Neuronal stem cell (in vitro differentiated cells): ENCODE data around the gene ZNF470.

Source experiments
- DNase-seq: peaks from one replicate; pipeline ENCODE4 v3.0.0-alpha.2; 2013; ENCODE audit warnings: low spot score
- H2AFZ ChIP-seq: one replicate; pipeline ENCODE4 v1.6.1; 2013; ENCODE audit warnings: mild to moderate bottlenecking, low read length, inconsistent platforms
- H2AK5ac ChIP-seq: 2 replicates; pipeline ENCODE4 v1.6.1; 2013; ENCODE audit warnings: low read depth, mild to moderate bottlenecking, inconsistent platforms, low read length, moderate library complexity, mixed read lengths
- H2BK120ac ChIP-seq: 2 replicates; pipeline ENCODE4 v1.6.1; 2013; ENCODE audit warnings: low read depth, mild to moderate bottlenecking, inconsistent platforms, low read length, moderate library complexity, mixed read lengths
- H2BK12ac ChIP-seq: one replicate; pipeline ENCODE4 v1.6.1; 2013; ENCODE audit warnings: low read length, inconsistent platforms
- H2BK15ac ChIP-seq: 2 replicates; pipeline ENCODE4 v1.6.1; 2013; ENCODE audit warnings: mild to moderate bottlenecking, low read length, inconsistent platforms, mixed read lengths
- H2BK5ac ChIP-seq: one replicate; pipeline ENCODE4 v1.6.1; 2013; ENCODE audit warnings: inconsistent platforms, mild to moderate bottlenecking, low read length, moderate library complexity
- H3K14ac ChIP-seq: one replicate; pipeline ENCODE4 v1.6.1; 2013; ENCODE audit warnings: low read length, inconsistent platforms
- H3K18ac ChIP-seq: 2 replicates; pipeline ENCODE4 v1.6.1; 2013; ENCODE audit warnings: low read length, inconsistent platforms
- H3K23ac ChIP-seq: 2 replicates; pipeline ENCODE4 v1.6.1; 2013; ENCODE audit warnings: low read depth, mild to moderate bottlenecking, mixed read lengths, low read length, inconsistent platforms; ENCODE audit not compliant: poor library complexity
- H3K27ac ChIP-seq: replicated peaks from 3 replicates; pipeline ENCODE4 v1.5.1; 2013; ENCODE audit warnings: low read length, inconsistent platforms
- H3K27me3 ChIP-seq, 3 experiments: 2 replicates each; pipeline ENCODE4 v1.6.1; 2013; ENCODE audit warnings: low read length in 3 of 3, mild to moderate bottlenecking in 2 of 3, inconsistent platforms in 1 of 3, low read depth in 1 of 3, mixed read lengths in 1 of 3, moderate library complexity in 1 of 3; ENCODE audit not compliant: control insufficient read depth in 3 of 3, insufficient read depth in 3 of 3
- H3K36me3 ChIP-seq, 2 donors: replicated peaks in 1 of 2; 2 replicates each; pipeline ENCODE4 v1.6.1; 2013; ENCODE audit warnings: low read length in 2 of 2; ENCODE audit not compliant: control insufficient read depth in 2 of 2, insufficient read depth in 2 of 2
- H3K4ac ChIP-seq: 2 replicates; pipeline ENCODE4 v1.6.1; 2013; ENCODE audit warnings: inconsistent platforms, mild to moderate bottlenecking, low read length, moderate library complexity
- H3K4me1 ChIP-seq, 2 donors: 1 replicate in 1 of 2; 2 replicates in 1 of 2; pipeline ENCODE4 v1.6.1; 2013; ENCODE audit warnings: low read length in 2 of 2, low read depth in 1 of 2; ENCODE audit not compliant: control insufficient read depth in 2 of 2, insufficient read depth in 1 of 2
- H3K4me2 ChIP-seq: one replicate; pipeline ENCODE4 v1.6.1; 2013; ENCODE audit warnings: mild to moderate bottlenecking, low read length, inconsistent platforms; ENCODE audit not compliant: insufficient read depth, poor library complexity, severe bottlenecking
- H3K4me3 ChIP-seq, 2 donors: 2 replicates each; pipeline ENCODE4 v1.5.1; 2013; ENCODE audit warnings: low read length in 2 of 2, mild to moderate bottlenecking in 2 of 2, inconsistent platforms in 1 of 2, moderate library complexity in 1 of 2
- H3K79me1 ChIP-seq: one replicate; pipeline ENCODE4 v1.6.1; 2013; ENCODE audit warnings: low read depth, mild to moderate bottlenecking, inconsistent platforms, low read length, moderate library complexity
- H3K9ac ChIP-seq: one replicate; pipeline ENCODE4 v1.6.1; 2013; ENCODE audit warnings: mild to moderate bottlenecking, low read depth, low read length, inconsistent platforms; ENCODE audit not compliant: poor library complexity
- H3K9me3 ChIP-seq, 2 donors: replicated peaks in 1 of 2; 2 replicates each; pipeline versions ENCODE3 to v1.6.1; 2013; ENCODE audit warnings: low read length in 2 of 2, mild to moderate bottlenecking in 2 of 2, inconsistent platforms in 1 of 2, low read depth in 1 of 2, mixed read lengths in 1 of 2, moderate library complexity in 1 of 2; ENCODE audit not compliant: control insufficient read depth in 2 of 2, insufficient read depth in 1 of 2
- H4K8ac ChIP-seq: one replicate; pipeline ENCODE4 v1.6.1; 2013; ENCODE audit warnings: low read depth, mild to moderate bottlenecking, inconsistent platforms, low read length, moderate library complexity
- H4K91ac ChIP-seq: one replicate; pipeline ENCODE4 v1.6.1; 2013; ENCODE audit warnings: low read length, low read depth, mild to moderate bottlenecking, inconsistent platforms; ENCODE audit not compliant: poor library complexity
- WGBS, 2 donors: extraction: QIAGEN DNeasy Blood & Tissue Kit; methylation state at CpG; one replicate each; pipeline ENCODE4 v1.1.7; 2013; ENCODE audit warnings: missing lambda C conversion rate in 2 of 2, mixed read lengths in 1 of 2; ENCODE audit not compliant: insufficient read length in 2 of 2, insufficient replicate concordance in 1 of 2; ENCODE audit errors: extremely low coverage in 2 of 2; 5-methylcytosine and 5-hydroxymethylcytosine counted together

Gene ZNF470

DNA sequence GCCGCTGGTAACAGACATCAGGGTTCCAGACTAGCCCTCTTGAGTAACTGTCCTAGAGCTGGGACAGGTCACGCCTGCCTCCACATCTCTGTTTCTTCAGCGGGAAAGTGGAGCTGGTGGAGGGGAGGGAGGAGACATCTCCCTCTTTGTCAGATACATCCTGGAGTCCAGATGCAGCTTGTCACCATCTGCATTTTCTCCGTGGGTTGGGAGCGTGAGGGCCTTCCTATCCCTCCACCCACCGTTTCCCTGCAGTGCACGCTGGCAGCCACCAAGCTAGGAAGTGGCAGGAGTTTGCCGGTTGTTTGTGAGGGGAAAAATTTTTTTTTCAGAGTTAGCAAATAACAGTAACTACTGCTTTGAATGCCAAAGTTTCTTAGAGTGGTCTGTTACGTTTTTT lies 55.7 kb downstream of the ZNF470 start:
- H2AK5ac ChIP-seq = no peak overlapping the region
- H3K4ac ChIP-seq = no peak overlapping the region
- no peaks in the 10 kb centered on the region for H3K27me3 ChIP-seq
- WGBS, 2 donors = no CpG with 5 or more reads among the region's 9 CpGs
- H3K23ac ChIP-seq = no peak overlapping the region
- H3K9me3 ChIP-seq = peaks cover 22 to 84% of the 10 kb centered on the region in 2 donors
- H3K4me2 ChIP-seq = no peak overlapping the region
- H2BK12ac ChIP-seq = no peak overlapping the region
- no peak overlapping the region for H2BK15ac ChIP-seq
- H4K8ac ChIP-seq = no peak overlapping the region
- H2BK120ac ChIP-seq = no peak overlapping the region
- H3K14ac ChIP-seq = no peak overlapping the region
- H4K91ac ChIP-seq = no peak overlapping the region
- H3K4me3 ChIP-seq = no peak overlapping the region
- peak overlapping the region; percentile 72 for H2BK5ac ChIP-seq
- peaks cover 11% of the 10 kb centered on the region for H3K79me1 ChIP-seq
- H3K18ac ChIP-seq = no peak overlapping the region
- H3K27ac ChIP-seq = no peak overlapping the region
- DNase-seq = no peak
- H3K9ac ChIP-seq = no peak overlapping the region
- no peak overlapping the region for H2AFZ ChIP-seq
- peaks cover 36 to 71% of the 10 kb centered on the region in 2 donors for H3K36me3 ChIP-seq
- no peaks in the 10 kb centered on the region for H3K4me1 ChIP-seq

GRCh38 chr19:56625708-56626107 lies 58.4 kb downstream of the ZNF470 start:
- Histone ChIP-seq H2BK12ac (no peak overlapping the region), H2AFZ (no peak overlapping the region), H3K4me3 (no peak overlapping the region), H3K4me2 (no peak overlapping the region), H3K4me1 (no peaks in the 10 kb centered on the region), H4K91ac (no peak overlapping the region), H3K23ac (no peak overlapping the region), H2BK5ac (no peak overlapping the region), H3K27ac (no peak overlapping the region), H3K4ac (no peak overlapping the region), H3K18ac (no peak overlapping the region), H3K36me3 (peaks cover 33 to 51% of the 10 kb centered on the region in 2 donors), H3K14ac (no peak overlapping the region), H3K27me3 (no peaks in the 10 kb centered on the region), H3K9ac (no peak overlapping the region), H2AK5ac (no peak overlapping the region), H3K79me1 (peaks cover 5% of the 10 kb centered on the region), H4K8ac (no peak overlapping the region), H2BK120ac (no peak overlapping the region), H3K9me3 (peaks cover 36 to 69% of the 10 kb centered on the region in 2 donors), H2BK15ac (no peak overlapping the region)
- no CpG with 5 or more reads among the region's 9 CpGs for WGBS, 2 donors
- no peak for DNase-seq

- H3K79me1 ChIP-seq = no peaks in the 10 kb centered on the region
- no peaks in the 10 kb centered on the region for H3K4me1 ChIP-seq
- H3K9ac ChIP-seq = no peak overlapping the region
- H3K23ac ChIP-seq = no peak overlapping the region
- H3K4me3 ChIP-seq = no peak overlapping the region
- H3K9me3 ChIP-seq = peaks cover 29 to 32% of the 10 kb centered on the region in 2 donors
- no peak overlapping the region for H2BK120ac ChIP-seq
- H4K8ac ChIP-seq = no peak overlapping the region
- no peaks in the 10 kb centered on the region for H3K36me3 ChIP-seq
- DNase-seq = no peak
- no peak overlapping the region for H2AFZ ChIP-seq
- no peak overlapping the region for H3K14ac ChIP-seq
- no peak overlapping the region for H2BK15ac ChIP-seq
- no peak overlapping the region for H3K27ac ChIP-seq
- no peak overlapping the region for H2BK12ac ChIP-seq
- no peak overlapping the region for H2BK5ac ChIP-seq
- H3K18ac ChIP-seq = no peak overlapping the region
- H3K27me3 ChIP-seq = no peaks in the 10 kb centered on the region
- no peak overlapping the region for H4K91ac ChIP-seq
- no peak overlapping the region for H2AK5ac ChIP-seq
- no peak overlapping the region for H3K4me2 ChIP-seq
- H3K4ac ChIP-seq = no peak overlapping the region
- WGBS, 2 donors = no CpG with 5 or more reads among the region's 1 CpG
Measured at GRCh38 chr19:56633021-56633420, 65.8 kb downstream of the ZNF470 start.

GRCh38 chr19:56637976-56638555 lies 70.8 kb downstream of the ZNF470 start:
- Histone ChIP-seq H3K4me2 (no peak overlapping the region), H3K14ac (no peak overlapping the region), H2AFZ (no peak overlapping the region), H3K4me3 (no peak overlapping the region), H2BK120ac (no peak overlapping the region), H3K9ac (no peak overlapping the region), H3K79me1 (no peaks in the 10 kb centered on the region), H3K4ac (no peak overlapping the region), H3K36me3 (no peaks in the 10 kb centered on the region), H4K91ac (no peak overlapping the region), H3K27me3 (peaks cover 0 to 3% (median 0%) of the 10 kb centered on the region in 3 experiments), H3K23ac (no peak overlapping the region), H2BK5ac (no peak overlapping the region), H3K18ac (no peak overlapping the region), H2BK12ac (no peak overlapping the region), H3K27ac (no peak overlapping the region), H3K9me3 (peaks cover 10 to 14% of the 10 kb centered on the region in 2 donors), H2AK5ac (no peak overlapping the region), H3K4me1 (no peaks in the 10 kb centered on the region), H2BK15ac (no peak overlapping the region), H4K8ac (no peak overlapping the region)
- peak; percentile 90 for DNase-seq
- no CpG with 5 or more reads among the region's 21 CpGs for WGBS, 2 donors
